AG10803 (cell line): ENCODE measurements around the gene PNMA1.

Experiments
- DNase-seq: peaks from one replicate; pipeline ENCODE4 v3.0.0; 2010; ENCODE audit warnings: low read depth
- H3K4me3 ChIP-seq: 2 replicates; pipeline ENCODE4 v1.5.1; 2011; ENCODE audit warnings: mild to moderate bottlenecking, low read length, control low read depth
- CTCF ChIP-seq: conservative IDR thresholded peaks from 2 replicates; pipeline ENCODE4 v1.5.1; 2011; ENCODE audit warnings: mild to moderate bottlenecking, low read length, control low read depth, inconsistent platforms

PNMA1 gene

GRCh38 chr14:73739899-73740617, 25.9 kb upstream of the PNMA1 start:
- TF ChIP-seq CTCF = no peak
- DNase-seq = no peak
- H3K4me3 ChIP-seq = no peak overlapping the region

GRCh38 chr14:73739174-73739898, 25.2 kb upstream of the PNMA1 start:
- no peak for DNase-seq
- TF ChIP-seq CTCF = no peak
- H3K4me3 ChIP-seq = no peak overlapping the region

- TF ChIP-seq CTCF = no peak
- DNase-seq = no peak
- no peak overlapping the region for H3K4me3 ChIP-seq
Measured at GRCh38 chr14:73738518-73739173, 24.5 kb upstream of the PNMA1 start.

- H3K4me3 ChIP-seq = no peak overlapping the region
- no peak for DNase-seq
- no peak for TF ChIP-seq CTCF
Measured at GRCh38 chr14:73736842-73737241, 22.7 kb upstream of the PNMA1 start.

- H3K4me3 ChIP-seq = no peak overlapping the region
- no peak for DNase-seq
- no peak for TF ChIP-seq CTCF
Measured at GRCh38 chr14:73732006-73732405, 17.8 kb upstream of the PNMA1 start.

- TF ChIP-seq CTCF = no peak
- H3K4me3 ChIP-seq = no peak overlapping the region
- DNase-seq = no peak
Measured at GRCh38 chr14:73731111-73731510, 16.9 kb upstream of the PNMA1 start.
